Spleen (tissue), 7 donors: ENCODE measurements around the gene CYP17A1.

Experiments used
- POLR2A ChIP-seq, 3 donors: fragments of 450-650 bp; IDR thresholded peaks; one replicate each; pipeline ENCODE4 v1.5.1; 2017; ENCODE audit warnings: antibody characterized with exemption in 3 of 3, mild to moderate bottlenecking in 1 of 3
- POLR2AphosphoS5 ChIP-seq, 3 donors: sonication (generic); formaldehyde crosslinking; IDR thresholded peaks; one replicate each; pipeline ENCODE4 v1.5.1; 2017; ENCODE audit warnings: antibody characterized with exemption in 3 of 3
- TF ChIP-seq, protein P1 (sequence below), 11 experiments: fragments of 200-600 bp in 7 of 11; fragments of 450-650 bp in 4 of 11; sonication (generic) in 4 of 11; IDR thresholded peaks in 8 of 11; conservative IDR thresholded peaks in 3 of 11; 1 replicate in 7 of 11; 2 replicates in 4 of 11; pipeline versions ENCODE4 v1.4.0 to v1.8.0; 2016 to 2021; ENCODE audit warnings: antibody characterized with exemption in 11 of 11, inconsistent platforms in 4 of 11, mild to moderate bottlenecking in 1 of 11
- donor health status: DM: no; HTN: no; CAD: no; lungs with moderate emphysema.
- donor health status: DM: no; HTN: no; CAD: no.
- donor health status: DM: no; HTN: no; CAD: no.

DNA sequence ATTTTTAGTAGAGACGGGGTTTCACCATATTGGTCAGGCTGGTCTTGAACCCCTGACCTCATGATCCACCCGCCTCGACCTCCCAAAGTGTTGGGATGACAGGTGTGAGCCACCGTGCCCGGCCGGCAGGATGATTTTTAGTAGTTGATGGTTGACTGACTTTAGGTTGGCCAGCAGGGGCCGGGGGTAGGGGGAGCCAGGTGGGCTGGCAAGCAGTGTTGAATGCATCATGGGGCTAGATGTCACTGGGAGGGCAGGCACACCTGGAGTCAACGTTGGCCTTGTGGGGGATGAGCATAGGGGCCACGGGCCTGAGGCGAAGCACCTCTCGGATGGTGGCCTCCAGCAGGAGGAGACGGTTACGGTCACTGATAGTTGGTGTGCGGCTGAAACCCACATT is 5.0 kb downstream of the CYP17A1 start:
- TF ChIP-seq, protein P1, sequence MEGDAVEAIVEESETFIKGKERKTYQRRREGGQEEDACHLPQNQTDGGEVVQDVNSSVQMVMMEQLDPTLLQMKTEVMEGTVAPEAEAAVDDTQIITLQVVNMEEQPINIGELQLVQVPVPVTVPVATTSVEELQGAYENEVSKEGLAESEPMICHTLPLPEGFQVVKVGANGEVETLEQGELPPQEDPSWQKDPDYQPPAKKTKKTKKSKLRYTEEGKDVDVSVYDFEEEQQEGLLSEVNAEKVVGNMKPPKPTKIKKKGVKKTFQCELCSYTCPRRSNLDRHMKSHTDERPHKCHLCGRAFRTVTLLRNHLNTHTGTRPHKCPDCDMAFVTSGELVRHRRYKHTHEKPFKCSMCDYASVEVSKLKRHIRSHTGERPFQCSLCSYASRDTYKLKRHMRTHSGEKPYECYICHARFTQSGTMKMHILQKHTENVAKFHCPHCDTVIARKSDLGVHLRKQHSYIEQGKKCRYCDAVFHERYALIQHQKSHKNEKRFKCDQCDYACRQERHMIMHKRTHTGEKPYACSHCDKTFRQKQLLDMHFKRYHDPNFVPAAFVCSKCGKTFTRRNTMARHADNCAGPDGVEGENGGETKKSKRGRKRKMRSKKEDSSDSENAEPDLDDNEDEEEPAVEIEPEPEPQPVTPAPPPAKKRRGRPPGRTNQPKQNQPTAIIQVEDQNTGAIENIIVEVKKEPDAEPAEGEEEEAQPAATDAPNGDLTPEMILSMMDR (IDR thresholded peaks at IDR 0.05 in 8 of 11, conservative IDR thresholded peaks at IDR 0.05 in 3 of 11), result no peak
- TF ChIP-seq POLR2AphosphoS5 (IDR thresholded peaks at IDR 0.05) (no peak), POLR2A (IDR thresholded peaks at IDR 0.05) (no peak)
